NB4 (cell line): ENCODE measurements around the gene TFCP2L1.

ENCODE experiments used
- DNase-seq: peaks from one replicate; pipeline ENCODE4 v3.0.0; 2010; ENCODE audit warnings: low read depth
- H3K4me3 ChIP-seq: one replicate; pipeline ENCODE4 v1.5.1; 2011; ENCODE audit warnings: mild to moderate bottlenecking, low read depth, low read length, moderate library complexity
- MYC ChIP-seq: IDR thresholded peaks from 2 replicates; pipeline ENCODE4 v1.6.1; 2011; ENCODE audit warnings: low read depth, low read length
- POLR2A ChIP-seq: IDR thresholded peaks from 2 replicates; pipeline ENCODE4 v1.6.1; 2011; ENCODE audit warnings: mild to moderate bottlenecking; ENCODE audit not compliant: insufficient read length; ENCODE audit errors: extremely low read depth
- TF ChIP-seq, protein P1 (sequence below): IDR thresholded peaks from one replicate; pipeline ENCODE4 v1.5.1; 2012; ENCODE audit warnings: low read depth, low read length
- TF ChIP-seq, protein P2 (sequence below): IDR thresholded peaks from 2 replicates; pipeline ENCODE4 v1.6.1; 2011; ENCODE audit warnings: low read depth, low read length

The TFCP2L1 gene

GRCh38 chr2:121239471-121239870, 45.5 kb downstream of the TFCP2L1 start:
- DNase-seq: no peak
- H3K4me3 ChIP-seq: no peak overlapping the region
- TF ChIP-seq MYC (no peak), POLR2A (no peak)
- TF ChIP-seq, protein P1, sequence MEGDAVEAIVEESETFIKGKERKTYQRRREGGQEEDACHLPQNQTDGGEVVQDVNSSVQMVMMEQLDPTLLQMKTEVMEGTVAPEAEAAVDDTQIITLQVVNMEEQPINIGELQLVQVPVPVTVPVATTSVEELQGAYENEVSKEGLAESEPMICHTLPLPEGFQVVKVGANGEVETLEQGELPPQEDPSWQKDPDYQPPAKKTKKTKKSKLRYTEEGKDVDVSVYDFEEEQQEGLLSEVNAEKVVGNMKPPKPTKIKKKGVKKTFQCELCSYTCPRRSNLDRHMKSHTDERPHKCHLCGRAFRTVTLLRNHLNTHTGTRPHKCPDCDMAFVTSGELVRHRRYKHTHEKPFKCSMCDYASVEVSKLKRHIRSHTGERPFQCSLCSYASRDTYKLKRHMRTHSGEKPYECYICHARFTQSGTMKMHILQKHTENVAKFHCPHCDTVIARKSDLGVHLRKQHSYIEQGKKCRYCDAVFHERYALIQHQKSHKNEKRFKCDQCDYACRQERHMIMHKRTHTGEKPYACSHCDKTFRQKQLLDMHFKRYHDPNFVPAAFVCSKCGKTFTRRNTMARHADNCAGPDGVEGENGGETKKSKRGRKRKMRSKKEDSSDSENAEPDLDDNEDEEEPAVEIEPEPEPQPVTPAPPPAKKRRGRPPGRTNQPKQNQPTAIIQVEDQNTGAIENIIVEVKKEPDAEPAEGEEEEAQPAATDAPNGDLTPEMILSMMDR: no peak
- TF ChIP-seq, protein P2, sequence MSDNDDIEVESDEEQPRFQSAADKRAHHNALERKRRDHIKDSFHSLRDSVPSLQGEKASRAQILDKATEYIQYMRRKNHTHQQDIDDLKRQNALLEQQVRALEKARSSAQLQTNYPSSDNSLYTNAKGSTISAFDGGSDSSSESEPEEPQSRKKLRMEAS: no peak

GRCh38 chr2:121238828-121239227, 46.2 kb downstream of the TFCP2L1 start:
- H3K4me3 ChIP-seq: no peak overlapping the region
- TF ChIP-seq MYC: no peak
- TF ChIP-seq, protein P2: no peak
- TF ChIP-seq, protein P1: no peak

DNA sequence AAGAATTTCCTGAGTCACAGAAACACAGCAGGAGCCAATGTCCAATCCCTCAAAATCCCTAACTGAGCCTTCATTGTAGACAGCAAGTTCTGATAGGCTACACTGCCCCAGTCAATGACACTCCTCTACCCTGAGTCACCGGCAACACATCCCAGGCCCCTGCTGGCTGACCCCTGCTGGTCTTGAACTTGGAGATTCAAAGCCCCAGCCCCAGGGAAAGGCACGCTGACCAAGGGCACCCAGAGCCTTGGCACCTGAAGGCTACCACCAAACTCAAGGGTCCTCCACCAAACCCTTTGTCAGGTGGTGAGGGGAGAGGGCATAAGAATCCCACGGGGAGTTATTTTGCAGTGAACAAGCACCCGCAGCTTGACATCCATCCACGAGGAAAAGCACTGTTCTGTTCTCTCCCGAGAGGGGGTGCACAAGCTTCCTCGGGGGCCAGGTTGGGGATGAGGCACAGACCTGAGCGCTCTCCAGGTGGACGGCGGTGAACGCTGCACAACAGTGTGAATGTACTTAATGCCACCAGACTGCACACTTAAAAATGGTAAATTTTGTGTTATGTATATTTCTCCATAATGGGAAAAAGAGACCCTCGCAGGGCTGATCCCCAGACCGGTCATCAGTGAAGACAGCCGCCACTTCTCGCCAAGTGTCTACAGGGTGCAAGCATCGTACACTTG, 46.9 kb downstream of the TFCP2L1 start:
- no peak for DNase-seq
- TF ChIP-seq, protein P1: no peak
- TF ChIP-seq POLR2A (no peak), MYC (no peak)
- TF ChIP-seq, protein P2: no peak
- no peak overlapping the region for H3K4me3 ChIP-seq

More at GRCh38 chr2:121238828-121239227, 46.2 kb downstream of the TFCP2L1 start:
- no peak for DNase-seq

- no peak overlapping the region for H3K4me3 ChIP-seq
- no peak for DNase-seq
- TF ChIP-seq MYC (no peak), POLR2A (no peak)
- TF ChIP-seq, protein P1: no peak
- TF ChIP-seq, protein P2: no peak
Observed at GRCh38 chr2:121237336-121237979, 47.5 kb downstream of the TFCP2L1 start.

- no peak overlapping the region for H3K4me3 ChIP-seq
- DNase-seq: no peak
- no peak for TF ChIP-seq MYC
- TF ChIP-seq POLR2A: no peak
- TF ChIP-seq, protein P2: no peak
- TF ChIP-seq, protein P1: no peak
Observed at GRCh38 chr2:121236650-121237180, 48.3 kb downstream of the TFCP2L1 start.
